GM21447 (cell line): ENCODE data around the gene LLGL2.

Source experiments
- ATAC-seq: cut with Tn5 transposase; IDR thresholded peaks from one replicate; pipeline ENCODE4 v1.9.1; 2021; ENCODE audit not compliant: unreplicated experiment

The LLGL2 gene

DNA sequence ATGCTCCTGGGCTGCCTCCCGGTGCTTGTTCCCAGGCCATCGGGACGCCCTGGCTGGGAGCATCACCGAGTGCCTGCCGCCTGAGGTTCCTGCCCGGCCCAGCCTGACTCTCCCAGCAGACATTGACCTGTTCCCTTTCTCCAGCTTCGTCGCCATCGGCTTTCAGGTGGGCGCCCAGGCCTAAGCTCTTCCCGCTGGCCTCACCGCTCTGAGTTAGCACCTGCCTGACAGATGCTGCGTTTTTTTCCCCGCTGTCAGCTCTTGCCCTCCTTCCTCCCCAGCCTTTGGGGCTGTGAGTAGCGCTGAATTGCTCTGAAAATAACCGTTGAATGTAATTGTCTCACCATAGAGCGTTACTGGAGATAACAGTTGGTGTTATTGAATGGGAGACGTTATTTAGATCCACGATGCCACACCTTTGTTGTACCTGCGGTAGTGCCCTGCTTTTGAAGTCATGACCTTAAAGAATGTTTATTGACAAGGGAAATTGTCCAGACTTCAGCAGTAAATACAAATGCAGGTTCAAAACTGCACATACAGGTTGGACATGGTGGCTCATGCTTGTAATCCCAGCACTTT lies 86.4 kb downstream of the LLGL2 start:
- no peak for ATAC-seq

DNA sequence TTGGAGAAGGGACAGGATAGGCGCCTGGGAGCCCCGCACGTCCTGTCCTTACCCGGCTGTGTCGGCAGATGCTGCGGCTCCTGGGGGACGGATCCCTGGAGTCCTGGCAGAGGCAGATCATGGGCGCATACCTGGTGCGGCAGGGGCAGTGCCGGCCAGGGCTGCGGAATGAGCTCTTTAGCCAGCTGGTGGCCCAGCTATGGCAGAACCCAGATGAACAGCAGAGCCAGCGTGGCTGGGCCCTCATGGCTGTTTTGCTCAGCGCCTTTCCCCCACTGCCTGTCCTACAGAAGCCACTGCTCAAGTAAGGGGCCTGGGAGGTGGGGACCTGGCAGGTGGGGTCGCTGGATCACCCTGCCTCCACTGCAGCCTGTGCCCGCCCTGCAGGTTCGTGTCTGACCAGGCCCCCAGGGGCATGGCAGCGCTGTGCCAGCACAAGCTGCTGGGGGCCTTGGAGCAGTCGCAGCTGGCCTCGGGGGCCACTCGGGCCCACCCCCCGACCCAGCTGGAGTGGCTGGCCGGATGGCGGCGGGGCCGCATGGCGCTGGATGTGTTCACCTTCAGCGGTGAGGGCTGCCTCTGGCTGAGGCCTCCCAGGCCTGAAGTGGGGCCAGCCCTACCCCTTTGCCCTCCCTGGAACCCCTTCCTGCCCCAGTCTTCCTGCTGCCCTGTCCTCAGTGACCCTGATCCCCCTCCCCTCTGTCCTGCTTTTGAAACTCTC lies 87.6 kb downstream of the LLGL2 start:
- ATAC-seq, result no peak

DNA sequence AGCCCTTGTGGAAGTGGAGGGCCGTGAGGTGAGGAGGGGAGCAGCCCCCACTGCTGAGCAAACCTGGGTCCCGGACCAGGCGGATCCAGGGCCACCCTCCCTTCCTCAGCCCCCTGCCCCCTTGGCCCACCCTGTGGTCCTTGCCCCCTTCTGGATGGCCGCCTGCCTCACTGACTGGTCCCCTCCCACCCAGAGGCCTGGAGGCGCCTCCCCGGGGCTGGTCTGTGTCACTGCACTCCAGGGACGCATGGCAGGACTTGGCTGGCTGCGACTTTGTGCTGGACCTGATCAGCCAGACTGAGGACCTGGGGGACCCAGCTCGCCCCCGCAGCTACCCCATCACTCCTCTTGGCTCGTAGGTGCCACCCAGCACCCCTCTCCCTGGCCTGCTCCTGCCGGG lies 88.5 kb downstream of the LLGL2 start:
- no peak for ATAC-seq

GRCh38 chr17:75614556-75615270 lies 89.2 kb downstream of the LLGL2 start:
- no peak for ATAC-seq

- no peak for ATAC-seq
Measured at GRCh38 chr17:75615301-75615700, 89.8 kb downstream of the LLGL2 start.

- ATAC-seq, result no peak
Measured at GRCh38 chr17:75616521-75617122, 91.1 kb downstream of the LLGL2 start.

DNA sequence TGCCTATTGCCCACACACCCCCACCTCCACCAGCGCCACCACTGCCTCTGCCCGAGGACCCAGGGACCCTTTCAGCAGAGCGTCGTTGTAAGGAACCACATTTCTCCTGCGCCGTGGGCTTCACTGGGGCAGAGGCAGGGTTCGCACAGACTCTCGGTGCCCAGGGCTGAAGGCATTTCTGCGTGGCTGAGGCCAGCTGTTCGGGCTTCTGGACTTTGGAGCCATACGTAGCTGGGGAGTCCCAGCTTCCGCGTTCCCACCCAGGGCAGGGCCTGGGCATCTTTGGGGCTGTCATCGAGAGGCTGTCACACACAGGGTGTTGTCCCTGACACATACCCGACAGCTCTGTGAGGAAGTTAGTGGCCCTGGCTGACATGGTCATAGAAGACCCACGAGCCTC lies 91.7 kb downstream of the LLGL2 start:
- ATAC-seq, result no peak

- no peak for ATAC-seq
Measured at GRCh38 chr17:75617675-75618074, 92.2 kb downstream of the LLGL2 start.

- ATAC-seq, result no peak
Measured at GRCh38 chr17:75619506-75620431, 94.3 kb downstream of the LLGL2 start.

DNA sequence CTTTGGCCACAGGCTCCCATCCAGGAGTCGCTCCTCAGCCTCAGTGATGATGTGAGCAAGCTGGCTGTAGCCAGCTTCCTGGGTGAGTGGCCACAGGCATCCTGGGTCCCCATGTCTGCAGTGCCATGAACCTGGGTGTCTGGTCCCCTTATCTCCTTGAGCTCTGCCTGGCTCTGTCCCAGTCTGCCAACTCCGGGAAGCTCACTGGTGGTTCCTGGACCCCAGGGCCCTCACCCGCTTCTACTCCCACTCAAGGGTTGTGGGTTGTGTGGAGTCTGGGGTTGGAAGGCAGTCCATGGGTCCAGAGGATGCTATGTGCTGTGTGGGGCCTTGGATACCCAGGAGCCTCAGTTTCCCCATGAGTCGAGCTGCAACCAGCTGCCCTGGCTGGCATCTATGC lies 96.0 kb downstream of the LLGL2 start:
- no peak for ATAC-seq

GRCh38 chr17:75622076-75622475 lies 96.6 kb downstream of the LLGL2 start:
- ATAC-seq, result no peak

DNA sequence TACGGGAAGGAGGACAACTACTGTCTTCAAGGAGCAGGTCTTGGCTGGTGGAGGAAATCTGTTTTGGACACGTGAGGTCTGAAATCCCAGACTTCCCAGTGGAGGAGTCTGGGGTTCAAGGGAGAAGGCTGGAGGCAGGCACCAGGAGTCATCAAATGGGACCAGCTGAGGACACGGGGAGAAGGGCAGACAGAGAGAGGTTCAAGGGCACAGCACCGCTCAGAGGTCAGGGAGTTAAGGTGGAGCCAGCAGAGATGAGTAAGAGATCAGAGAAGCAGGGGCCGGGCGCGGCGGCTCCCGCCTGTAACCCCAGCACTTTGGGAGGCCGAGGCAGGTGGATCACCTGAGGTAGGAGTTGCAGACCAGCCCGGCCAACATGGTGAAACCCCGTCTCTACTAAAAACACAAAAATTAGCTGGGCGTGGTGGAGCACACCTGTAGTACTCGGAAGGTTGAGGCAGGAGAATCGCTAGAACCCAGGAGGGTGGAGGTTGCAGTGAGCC lies 97.3 kb downstream of the LLGL2 start:
- ATAC-seq, result no peak

- ATAC-seq, result no peak
Measured at GRCh38 chr17:75623386-75623785, 97.9 kb downstream of the LLGL2 start.

GRCh38 chr17:75624021-75624420 lies 98.5 kb downstream of the LLGL2 start:
- no peak for ATAC-seq
